GM18951 (cell line): ENCODE results near the gene LIX1L.

Source experiments
- POLR2A ChIP-seq: IDR thresholded peaks from 4 replicates; pipeline ENCODE4 v1.6.1; 2011; ENCODE audit warnings: mild to moderate bottlenecking; ENCODE audit not compliant: insufficient read length, insufficient read depth; ENCODE audit errors: extremely low read depth
- in situ Hi-C: fragments of 300-500 bp; cut with MboI; formaldehyde crosslinking; loops from one replicate; pipeline ENCODE4 v1.12.0; 2022; ENCODE audit warnings: low sequenced_read_pairs, mixed read lengths, inconsistent platforms; ENCODE audit not compliant: unreplicated experiment

LIX1L gene

GRCh38 chr1:145895471-145895870 is 62.3 kb downstream of the LIX1L start:
- no peak for TF ChIP-seq POLR2A
- in situ Hi-C loops: no loop called here

- in situ Hi-C loops: no loop called here
- TF ChIP-seq POLR2A: no peak
Observed at GRCh38 chr1:145893306-145894055, 64.3 kb downstream of the LIX1L start.

GRCh38 chr1:145892486-145893087 is 65.2 kb downstream of the LIX1L start:
- TF ChIP-seq POLR2A: no peak
- in situ Hi-C loops: no loop called here

GRCh38 chr1:145891587-145892485 is 66.0 kb downstream of the LIX1L start:
- TF ChIP-seq POLR2A: no peak
- in situ Hi-C loops: no loop called here

GRCh38 chr1:145891143-145891542 is 66.7 kb downstream of the LIX1L start:
- in situ Hi-C loops: no loop called here
- TF ChIP-seq POLR2A: no peak

- in situ Hi-C loops: no loop called here
- no peak for TF ChIP-seq POLR2A
Observed at GRCh38 chr1:145889722-145890121, 68.1 kb downstream of the LIX1L start.

- no peak for TF ChIP-seq POLR2A
- in situ Hi-C loops: no loop called here
Observed at GRCh38 chr1:145887631-145888030, 70.2 kb downstream of the LIX1L start.

- in situ Hi-C loops: no loop called here
- no peak for TF ChIP-seq POLR2A
Observed at GRCh38 chr1:145886816-145887215, 71.0 kb downstream of the LIX1L start.

- TF ChIP-seq POLR2A: no peak
- in situ Hi-C loops: no loop called here
Observed at GRCh38 chr1:145886390-145886789, 71.4 kb downstream of the LIX1L start.

- in situ Hi-C loops: no loop called here
- no peak for TF ChIP-seq POLR2A
Observed at GRCh38 chr1:145885738-145886287, 72.0 kb downstream of the LIX1L start, which contains the start of gene ANKRD35. Gene ANKRD35, minus strand, starts transcription at chr1:145885866. Its CDS starts 108 bp downstream, at chr1:145885758.

GRCh38 chr1:145884675-145885074 is 73.1 kb downstream of the LIX1L start:
- no peak for TF ChIP-seq POLR2A
- in situ Hi-C loops: no loop called here
